Neural progenitor cell (in vitro differentiated cells): ENCODE results near the gene HPF1.

Experiments used
- CTCF ChIP-seq: fragments of 200-600 bp; sonication (generic); IDR thresholded peaks from 2 replicates; pipeline ENCODE4 v1.5.1; 2017; ENCODE audit warnings: antibody characterized with exemption, mild to moderate bottlenecking
- EZH2phosphoT487 ChIP-seq: fragments of 200-600 bp; sonication (generic); IDR thresholded peaks from 2 replicates; pipeline ENCODE4 v1.6.1; 2017; ENCODE audit warnings: antibody characterized with exemption

GRCh38 chr4:169791062-169791461 is 33.3 kb upstream of the HPF1 start:
- TF ChIP-seq CTCF (no peak), EZH2phosphoT487 (peak; percentile 12)
